LNCaP clone FGC (cell line): Measurements from ENCODE around the gene ECHS1.

ENCODE experiments used
- DNase-seq: peaks from one replicate; pipeline ENCODE4 v3.0.0-alpha.2; 2011; ENCODE audit warnings: low read depth
- H3K4me3 ChIP-seq: 2 replicates; pipeline ENCODE4 v1.5.1; 2011; ENCODE audit warnings: mild to moderate bottlenecking, low read depth, low read length, control low read depth
- CTCF ChIP-seq: IDR thresholded peaks from 2 replicates; pipeline ENCODE4 v1.5.1; 2012; ENCODE audit warnings: mild to moderate bottlenecking; ENCODE audit not compliant: control insufficient read depth, insufficient read depth; ENCODE audit errors: extremely low read depth

The ECHS1 gene

GRCh38 chr10:133343558-133343957 is 29.6 kb downstream of the ECHS1 start:
- DNase-seq, result no peak
- no peak for TF ChIP-seq CTCF
- H3K4me3 ChIP-seq, result no peak overlapping the region

- no peak for TF ChIP-seq CTCF
- no peak for DNase-seq
- no peak overlapping the region for H3K4me3 ChIP-seq
Observed at GRCh38 chr10:133342942-133343341, 30.2 kb downstream of the ECHS1 start.

GRCh38 chr10:133341983-133342382 is 31.2 kb downstream of the ECHS1 start:
- no peak for DNase-seq
- no peak overlapping the region for H3K4me3 ChIP-seq
- TF ChIP-seq CTCF, result no peak

GRCh38 chr10:133339708-133340380 is 33.3 kb downstream of the ECHS1 start:
- no peak overlapping the region for H3K4me3 ChIP-seq
- DNase-seq, result no peak

GRCh38 chr10:133338080-133339071 is 34.8 kb downstream of the ECHS1 start:
- no peak overlapping the region for H3K4me3 ChIP-seq
- DNase-seq, result no peak
- TF ChIP-seq CTCF, result no peak

More at GRCh38 chr10:133339708-133340380, 33.3 kb downstream of the ECHS1 start:
- TF ChIP-seq CTCF, result no peak

GRCh38 chr10:133337370-133337725 is 35.8 kb downstream of the ECHS1 start:
- TF ChIP-seq CTCF, result no peak
- no peak for DNase-seq
- H3K4me3 ChIP-seq, result no peak overlapping the region
